NCI-H1694 treated with DMSO at 0.1 percent for 48 hours (cell line): ENCODE measurements around the gene SMAD6.

ENCODE experiments used
- DNase-seq: peaks from one replicate; lab custom pipeline; 2025; lab: John Stamatoyannopoulos, UW

Gene SMAD6

GRCh38 chr15:66702035-66702786 lies at the start of gene SMAD6:
Gene SMAD6 (plus strand): TSS chr15:66702236. CDS start chr15:66703259, 1,023 bp downstream.
- DNase-seq: peak; percentile 75

GRCh38 chr15:66652806-66653205 lies 49.2 kb upstream of the SMAD6 start:
- DNase-seq: no peak

- DNase-seq: no peak
These were observed 48.6 kb upstream of the SMAD6 start for GRCh38 chr15:66653398-66653797.

- no peak for DNase-seq
These were observed 48.2 kb upstream of the SMAD6 start for GRCh38 chr15:66653852-66654251.

GRCh38 chr15:66654361-66654738 lies 47.7 kb upstream of the SMAD6 start:
- no peak for DNase-seq

GRCh38 chr15:66654739-66655375 lies 47.2 kb upstream of the SMAD6 start:
- no peak for DNase-seq

- no peak for DNase-seq
These were observed 46.5 kb upstream of the SMAD6 start for GRCh38 chr15:66655511-66655910.

- no peak for DNase-seq
These were observed 46.0 kb upstream of the SMAD6 start for GRCh38 chr15:66655997-66656396.

- DNase-seq: no peak
These were observed 44.6 kb upstream of the SMAD6 start for GRCh38 chr15:66657185-66658020.

GRCh38 chr15:66658044-66658443 lies 44.0 kb upstream of the SMAD6 start:
- no peak for DNase-seq

- no peak for DNase-seq
These were observed 43.2 kb upstream of the SMAD6 start for GRCh38 chr15:66658855-66659254.

- DNase-seq: no peak
These were observed 42.7 kb upstream of the SMAD6 start for GRCh38 chr15:66659384-66659783.

GRCh38 chr15:66661432-66662096 lies 40.5 kb upstream of the SMAD6 start:
- DNase-seq: no peak

GRCh38 chr15:66662522-66662921 lies 39.5 kb upstream of the SMAD6 start:
- no peak for DNase-seq

- no peak for DNase-seq
These were observed 38.4 kb upstream of the SMAD6 start for GRCh38 chr15:66663664-66664063.

- DNase-seq: no peak
These were observed 31.9 kb upstream of the SMAD6 start for GRCh38 chr15:66670175-66670574.

- no peak for DNase-seq
These were observed 31.1 kb upstream of the SMAD6 start for GRCh38 chr15:66670762-66671580.

- no peak for DNase-seq
These were observed 29.2 kb upstream of the SMAD6 start for GRCh38 chr15:66672867-66673266.

GRCh38 chr15:66673410-66674322 lies 28.4 kb upstream of the SMAD6 start:
- DNase-seq: peak; percentile 0

- no peak for DNase-seq
These were observed 27.3 kb upstream of the SMAD6 start for GRCh38 chr15:66674756-66675155.
